ENCODE measurements around the gene POU6F2.

POU6F2 gene

GRCh38 chr7:39168403-39169098, 190.8 kb downstream of the POU6F2 start:
- Histone ChIP-seq H3K4me3 (ENCODE audit: severe bottlenecking) (no peak overlapping the region), H3K27me3 (ENCODE audit: insufficient read depth, poor library complexity, severe bottlenecking) (no peaks in the 10 kb centered on the region), H3K9me3 (ENCODE audit: severe bottlenecking) (no peaks in the 10 kb centered on the region), H3K36me3 (ENCODE audit: low read depth) (no peaks in the 10 kb centered on the region), H3K4me1 (ENCODE audit: insufficient read depth, poor library complexity, severe bottlenecking) (no peaks in the 10 kb centered on the region), H3K27ac (ENCODE audit: poor library complexity, severe bottlenecking) (no peak overlapping the region)
- ATAC-seq (ENCODE audit: low read depth) (no peak), DNase-seq (ENCODE audit: low spot score) (no peak)
- TF ChIP-seq CTCF (IDR thresholded peaks at IDR 0.05; ENCODE audit: poor library complexity, severe bottlenecking): no peak

- no peak overlapping the region for H3K27ac ChIP-seq (ENCODE audit: poor library complexity, severe bottlenecking)
- H3K27me3 ChIP-seq (ENCODE audit: insufficient read depth, poor library complexity, severe bottlenecking): no peaks in the 10 kb centered on the region
- TF ChIP-seq CTCF (IDR thresholded peaks at IDR 0.05; ENCODE audit: poor library complexity, severe bottlenecking): no peak
- H3K4me3 ChIP-seq (ENCODE audit: severe bottlenecking): no peak overlapping the region
- ATAC-seq (ENCODE audit: low read depth) (peak; percentile 57; the same call in 1 of the 3 replicates), DNase-seq (ENCODE audit: low spot score) (no peak)
- H3K4me1 ChIP-seq (ENCODE audit: insufficient read depth, poor library complexity, severe bottlenecking): no peaks in the 10 kb centered on the region
- no peaks in the 10 kb centered on the region for H3K9me3 ChIP-seq (ENCODE audit: severe bottlenecking)
- H3K36me3 ChIP-seq (ENCODE audit: low read depth): no peaks in the 10 kb centered on the region
Measured at GRCh38 chr7:39172137-39172536, 194.4 kb downstream of the POU6F2 start.

- no peak for TF ChIP-seq CTCF (IDR thresholded peaks at IDR 0.05; ENCODE audit: poor library complexity, severe bottlenecking)
- DNase-seq (ENCODE audit: low spot score) (no peak), ATAC-seq (ENCODE audit: low read depth) (no peak)
Measured at GRCh38 chr7:39181398-39181797, 203.7 kb downstream of the POU6F2 start.

GRCh38 chr7:39183796-39184195, 206.1 kb downstream of the POU6F2 start:
- no peak overlapping the region for H3K27ac ChIP-seq (ENCODE audit: poor library complexity, severe bottlenecking)
- no peak for DNase-seq (ENCODE audit: low spot score)
- H3K4me3 ChIP-seq (ENCODE audit: severe bottlenecking): no peak overlapping the region
- H3K9me3 ChIP-seq (ENCODE audit: severe bottlenecking): no peaks in the 10 kb centered on the region
- H3K27me3 ChIP-seq (ENCODE audit: insufficient read depth, poor library complexity, severe bottlenecking): peaks cover 3% of the 10 kb centered on the region
- H3K4me1 ChIP-seq (ENCODE audit: insufficient read depth, poor library complexity, severe bottlenecking): no peaks in the 10 kb centered on the region
- H3K36me3 ChIP-seq (ENCODE audit: low read depth): no peaks in the 10 kb centered on the region
- ATAC-seq (ENCODE audit: low read depth): no peak
- no peak for TF ChIP-seq CTCF (IDR thresholded peaks at IDR 0.05; ENCODE audit: poor library complexity, severe bottlenecking)

More at GRCh38 chr7:39181398-39181797, 203.7 kb downstream of the POU6F2 start:
- no peaks in the 10 kb centered on the region for H3K36me3 ChIP-seq (ENCODE audit: low read depth)
- H3K27ac ChIP-seq (ENCODE audit: poor library complexity, severe bottlenecking): no peak overlapping the region
- peaks cover 3% of the 10 kb centered on the region for H3K27me3 ChIP-seq (ENCODE audit: insufficient read depth, poor library complexity, severe bottlenecking)
- no peak overlapping the region for H3K4me3 ChIP-seq (ENCODE audit: severe bottlenecking)
- H3K4me1 ChIP-seq (ENCODE audit: insufficient read depth, poor library complexity, severe bottlenecking): no peaks in the 10 kb centered on the region
- no peaks in the 10 kb centered on the region for H3K9me3 ChIP-seq (ENCODE audit: severe bottlenecking)

- DNase-seq (ENCODE audit: low spot score) (no peak), ATAC-seq (ENCODE audit: low read depth) (no peak)
- Histone ChIP-seq H3K9me3 (ENCODE audit: severe bottlenecking) (no peaks in the 10 kb centered on the region), H3K4me1 (ENCODE audit: insufficient read depth, poor library complexity, severe bottlenecking) (no peaks in the 10 kb centered on the region), H3K27me3 (ENCODE audit: insufficient read depth, poor library complexity, severe bottlenecking) (peaks cover 3% of the 10 kb centered on the region), H3K27ac (ENCODE audit: poor library complexity, severe bottlenecking) (no peak overlapping the region), H3K4me3 (ENCODE audit: severe bottlenecking) (no peak overlapping the region), H3K36me3 (ENCODE audit: low read depth) (no peaks in the 10 kb centered on the region)
- TF ChIP-seq CTCF (IDR thresholded peaks at IDR 0.05; ENCODE audit: poor library complexity, severe bottlenecking): no peak
Measured at GRCh38 chr7:39184391-39184790, 206.7 kb downstream of the POU6F2 start.

All from RWPE2 (cell line).